MM.1S (cell line): ENCODE results near the gene TUBA4A.

ENCODE experiments used
- DNase-seq: peaks from one replicate; pipeline ENCODE4 v3.0.0-alpha.2; 2015
- H2AFZ ChIP-seq: fragments of 300-600 bp; sonication (generic); 2 replicates; pipeline ENCODE4 v1.6.0; 2016; ENCODE audit warnings: antibody characterized with exemption, low read length
- H3F3A ChIP-seq: fragments of 300-600 bp; sonication (generic); 2 replicates; pipeline ENCODE4 v1.6.1; 2016; ENCODE audit warnings: mild to moderate bottlenecking, antibody characterized with exemption, low read length, moderate library complexity, mixed read lengths; ENCODE audit not compliant: insufficient read depth
- H3K27ac ChIP-seq: fragments of 300-600 bp; sonication (generic); 2 replicates; pipeline ENCODE4 v1.5.1; 2016; ENCODE audit warnings: mild to moderate bottlenecking, low read length
- H3K27me3 ChIP-seq: fragments of 300-600 bp; sonication (generic); replicated peaks from 2 replicates; pipeline ENCODE4 v1.6.0; 2016; ENCODE audit warnings: low read length; ENCODE audit not compliant: insufficient read depth
- H3K36me3 ChIP-seq: fragments of 300-600 bp; sonication (generic); replicated peaks from 2 replicates; pipeline ENCODE4 v1.6.1; 2016; ENCODE audit warnings: mild to moderate bottlenecking, low read length, mixed read lengths; ENCODE audit not compliant: insufficient read depth
- H3K4me1 ChIP-seq: fragments of 300-600 bp; sonication (generic); 2 replicates; pipeline ENCODE4 v1.6.1; 2016; ENCODE audit warnings: low read length, mixed read lengths
- H3K4me2 ChIP-seq: fragments of 300-600 bp; sonication (generic); 2 replicates; pipeline ENCODE4 v1.6.0; 2016; ENCODE audit warnings: low read depth, low read length
- H3K4me3 ChIP-seq: fragments of 300-600 bp; sonication (generic); 2 replicates; pipeline ENCODE4 v1.5.1; 2016; ENCODE audit warnings: low read length, mixed read lengths
- H3K79me2 ChIP-seq: fragments of 300-600 bp; sonication (generic); 2 replicates; pipeline ENCODE4 v1.6.1; 2016; ENCODE audit warnings: mixed run types, low read length, mixed read lengths
- H3K9ac ChIP-seq: fragments of 300-600 bp; sonication (generic); 2 replicates; pipeline ENCODE4 v1.6.1; 2016; ENCODE audit warnings: low read length, mixed read lengths
- H3K9me2 ChIP-seq: fragments of 300-600 bp; sonication (generic); replicated peaks from 2 replicates; pipeline ENCODE4 v1.6.1; 2016; ENCODE audit warnings: mild to moderate bottlenecking, low read length, mixed read lengths; ENCODE audit not compliant: insufficient read depth
- H3K9me3 ChIP-seq: fragments of 300-600 bp; sonication (generic); replicated peaks from 2 replicates; pipeline ENCODE4 v1.6.1; 2016; ENCODE audit warnings: mild to moderate bottlenecking, low read length, mixed read lengths; ENCODE audit not compliant: insufficient read depth
- H4K20me1 ChIP-seq: fragments of 300-600 bp; sonication (generic); 2 replicates; pipeline ENCODE4 v1.6.1; 2016; ENCODE audit warnings: mild to moderate bottlenecking, low read length, moderate library complexity, mixed read lengths; ENCODE audit not compliant: insufficient read depth
- EZH2 ChIP-seq: fragments of 300-600 bp; sonication (generic); optimal IDR thresholded peaks from 2 replicates; pipeline ENCODE3; 2017; ENCODE audit warnings: low read depth, mild to moderate bottlenecking, antibody characterized with exemption, low read length, mixed read lengths
- EZH2phosphoT487 ChIP-seq: fragments of 300-600 bp; sonication (generic); IDR thresholded peaks from 2 replicates; pipeline ENCODE4 v1.6.1; 2018; ENCODE audit warnings: antibody characterized with exemption, low read length
- TF ChIP-seq, protein P1 (sequence below): fragments of 300-600 bp; sonication (generic); IDR thresholded peaks from 2 replicates; pipeline ENCODE4 v1.5.1; 2016; ENCODE audit warnings: antibody characterized with exemption, low read length, mixed read lengths

TUBA4A gene

DNA sequence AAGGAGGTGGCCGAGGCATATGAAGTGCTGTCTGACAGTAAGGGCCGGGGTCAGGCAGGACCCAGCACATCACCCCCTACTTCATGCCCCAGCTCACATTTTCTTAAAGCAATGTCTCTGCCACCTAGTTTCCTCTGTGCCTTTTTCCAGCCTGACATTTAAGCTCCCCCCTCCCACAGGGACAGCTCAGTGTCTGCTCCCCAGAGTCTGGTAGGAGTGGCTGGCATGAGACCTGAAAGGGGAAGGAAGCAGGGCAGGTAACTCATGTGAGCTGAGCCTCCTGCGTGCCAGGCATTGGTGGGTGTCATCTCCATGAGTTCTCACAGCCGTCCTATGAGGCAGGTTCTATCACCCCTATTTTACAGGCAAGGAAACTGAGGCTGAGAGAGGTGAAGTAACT is 26.9 kb upstream of the TUBA4A start:
- Histone ChIP-seq H2AFZ (no peak overlapping the region), H3K4me2 (0 out of 2 replicates have a peak overlapping the region, but pooled peaks have one; percentile 58), H3F3A (peaks cover 15% of the 10 kb centered on the region), H3K4me1 (peaks cover 21% of the 10 kb centered on the region), H3K9me3 (no peaks in the 10 kb centered on the region), H3K4me3 (no peak overlapping the region), H3K27ac (no peak overlapping the region), H3K36me3 (no peaks in the 10 kb centered on the region), H3K9ac (0 out of 2 replicates have a peak overlapping the region, but pooled peaks have one; percentile 96), H3K27me3 (no peaks in the 10 kb centered on the region), H3K79me2 (peaks cover 10% of the 10 kb centered on the region), H4K20me1 (no peaks in the 10 kb centered on the region), H3K9me2 (no peaks in the 10 kb centered on the region)
- no peak for TF ChIP-seq EZH2
- no peak for TF ChIP-seq EZH2phosphoT487
- TF ChIP-seq, protein P1, sequence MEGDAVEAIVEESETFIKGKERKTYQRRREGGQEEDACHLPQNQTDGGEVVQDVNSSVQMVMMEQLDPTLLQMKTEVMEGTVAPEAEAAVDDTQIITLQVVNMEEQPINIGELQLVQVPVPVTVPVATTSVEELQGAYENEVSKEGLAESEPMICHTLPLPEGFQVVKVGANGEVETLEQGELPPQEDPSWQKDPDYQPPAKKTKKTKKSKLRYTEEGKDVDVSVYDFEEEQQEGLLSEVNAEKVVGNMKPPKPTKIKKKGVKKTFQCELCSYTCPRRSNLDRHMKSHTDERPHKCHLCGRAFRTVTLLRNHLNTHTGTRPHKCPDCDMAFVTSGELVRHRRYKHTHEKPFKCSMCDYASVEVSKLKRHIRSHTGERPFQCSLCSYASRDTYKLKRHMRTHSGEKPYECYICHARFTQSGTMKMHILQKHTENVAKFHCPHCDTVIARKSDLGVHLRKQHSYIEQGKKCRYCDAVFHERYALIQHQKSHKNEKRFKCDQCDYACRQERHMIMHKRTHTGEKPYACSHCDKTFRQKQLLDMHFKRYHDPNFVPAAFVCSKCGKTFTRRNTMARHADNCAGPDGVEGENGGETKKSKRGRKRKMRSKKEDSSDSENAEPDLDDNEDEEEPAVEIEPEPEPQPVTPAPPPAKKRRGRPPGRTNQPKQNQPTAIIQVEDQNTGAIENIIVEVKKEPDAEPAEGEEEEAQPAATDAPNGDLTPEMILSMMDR = no peak
- DNase-seq = no peak

DNA sequence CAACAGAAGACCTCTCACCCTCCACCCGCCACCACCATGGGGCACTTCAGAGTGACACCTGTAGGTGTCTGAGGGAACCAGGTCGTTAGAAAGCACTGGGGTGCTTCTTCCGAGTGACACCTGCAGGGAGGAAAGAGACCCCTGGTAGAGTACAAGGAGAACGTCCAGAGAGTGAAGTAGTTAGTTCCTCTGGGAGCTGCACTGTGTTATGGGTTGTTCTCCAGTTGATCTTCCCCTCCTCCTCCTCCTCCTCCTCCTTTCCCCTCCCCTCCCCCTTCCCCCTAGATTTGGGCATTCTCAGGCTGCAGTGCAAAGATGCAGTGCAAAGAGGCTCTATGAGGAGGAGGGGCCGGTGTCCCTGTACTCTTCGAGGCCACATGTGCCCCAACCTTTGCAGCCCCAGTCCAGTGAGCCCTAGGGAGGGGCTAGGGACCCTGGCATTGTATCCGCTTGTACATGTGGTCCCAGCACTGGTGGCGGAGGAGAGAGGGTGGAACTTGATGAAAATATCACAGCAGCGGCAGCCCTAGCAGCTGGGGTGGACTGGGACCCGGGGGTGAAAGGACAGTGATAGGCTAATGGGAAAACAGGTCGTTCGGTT is 26.3 kb upstream of the TUBA4A start:
- TF ChIP-seq EZH2 (no peak), EZH2phosphoT487 (no peak)
- TF ChIP-seq, protein P1 = peak; percentile 42
- H3K79me2 ChIP-seq = peaks cover 10% of the 10 kb centered on the region
- peaks cover 21% of the 10 kb centered on the region for H3K4me1 ChIP-seq
- peaks cover 15% of the 10 kb centered on the region for H3F3A ChIP-seq
- H3K9me2 ChIP-seq = no peaks in the 10 kb centered on the region
- H3K9ac ChIP-seq = peak overlapping the region; percentile 96
- H3K36me3 ChIP-seq = no peaks in the 10 kb centered on the region
- H3K4me2 ChIP-seq = peak overlapping the region; percentile 58
- H4K20me1 ChIP-seq = no peaks in the 10 kb centered on the region
- peak overlapping the region; percentile 57; the same call in 1 of the 2 replicates for H2AFZ ChIP-seq
- DNase-seq = no peak
- no peaks in the 10 kb centered on the region for H3K9me3 ChIP-seq
- peak overlapping the region; percentile 67 for H3K4me3 ChIP-seq
- H3K27ac ChIP-seq = peak overlapping the region; percentile 88
- H3K27me3 ChIP-seq = no peaks in the 10 kb centered on the region

DNA sequence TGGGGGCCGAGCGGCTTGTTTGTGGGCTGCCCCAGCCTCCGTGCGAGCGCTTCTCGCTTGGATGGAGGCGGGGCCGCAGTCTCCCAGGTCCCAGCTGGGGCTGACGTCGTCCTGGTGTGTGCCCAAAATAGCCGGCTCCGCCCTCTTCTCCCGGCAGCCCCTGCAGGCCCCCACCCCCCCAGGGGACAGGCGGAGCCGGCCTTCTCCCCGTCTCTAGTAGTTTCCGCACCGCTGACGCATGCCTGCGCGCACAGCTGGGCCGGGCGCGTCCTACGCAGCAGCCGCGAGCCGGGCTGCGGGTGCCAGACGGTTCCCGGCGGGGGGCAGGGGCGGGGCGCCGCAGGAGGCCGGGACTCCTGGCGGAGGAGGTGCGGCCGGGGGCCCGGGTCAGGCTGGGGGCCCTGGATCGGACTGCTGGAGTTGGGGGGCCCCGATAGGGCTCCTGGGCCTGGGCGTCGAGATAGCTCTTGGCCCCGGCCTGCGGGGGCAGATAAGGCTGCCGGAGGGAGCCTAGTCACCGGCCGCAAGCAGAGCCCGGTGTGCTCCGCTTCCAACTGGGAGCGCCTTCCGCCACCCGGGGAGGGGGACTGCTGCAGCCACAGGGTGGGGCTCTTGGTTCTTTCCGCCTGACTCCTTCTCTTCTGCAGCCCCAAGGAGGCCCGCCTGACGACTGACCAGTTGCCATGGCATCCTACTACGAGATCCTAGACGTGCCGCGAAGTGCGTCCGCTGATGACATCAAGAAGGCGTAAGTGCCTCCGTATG is 25.6 kb upstream of the TUBA4A start, which contains the start of gene DNAJB2:
TSS of gene DNAJB2 (plus strand) at position 216 of the 765 bp plus-strand sequence. CDS start at position 684, 468 bp downstream.
- Histone ChIP-seq H3K27me3 (no peaks in the 10 kb centered on the region), H3K9me3 (no peaks in the 10 kb centered on the region), H2AFZ (peak within 1 kb of the TSS; percentile 95), H3K36me3 (no peaks in the 10 kb centered on the region), H3K27ac (peak within 1 kb of the TSS; percentile 88), H3K9ac (peak within 1 kb of the TSS; percentile 96), H3K9me2 (no peaks in the 10 kb centered on the region), H3K4me1 (peaks cover 21% of the 10 kb centered on the region), H4K20me1 (no peaks in the 10 kb centered on the region), H3K79me2 (peaks cover 10% of the 10 kb centered on the region), H3F3A (peaks cover 15% of the 10 kb centered on the region), H3K4me2 (peak within 1 kb of the TSS; percentile 81), H3K4me3 (peak within 1 kb of the TSS; percentile 67)
- TF ChIP-seq EZH2phosphoT487 = no peak
- no peak for TF ChIP-seq EZH2
- peak; percentile 99 for DNase-seq
